Measurements from ENCODE around the gene DUT. TPM values are rescaled to one million over a fixed set of nuclear protein-coding genes. Genes with fewer than 3 reads are reported as not detected.

Gene DUT
- total RNA-seq (10 to 100 TPM; 23.9 to 47.9 (median 29.8) TPM), polyA plus RNA-seq (10 to 100 TPM; 37.8 to 78.8 TPM)

DNA sequence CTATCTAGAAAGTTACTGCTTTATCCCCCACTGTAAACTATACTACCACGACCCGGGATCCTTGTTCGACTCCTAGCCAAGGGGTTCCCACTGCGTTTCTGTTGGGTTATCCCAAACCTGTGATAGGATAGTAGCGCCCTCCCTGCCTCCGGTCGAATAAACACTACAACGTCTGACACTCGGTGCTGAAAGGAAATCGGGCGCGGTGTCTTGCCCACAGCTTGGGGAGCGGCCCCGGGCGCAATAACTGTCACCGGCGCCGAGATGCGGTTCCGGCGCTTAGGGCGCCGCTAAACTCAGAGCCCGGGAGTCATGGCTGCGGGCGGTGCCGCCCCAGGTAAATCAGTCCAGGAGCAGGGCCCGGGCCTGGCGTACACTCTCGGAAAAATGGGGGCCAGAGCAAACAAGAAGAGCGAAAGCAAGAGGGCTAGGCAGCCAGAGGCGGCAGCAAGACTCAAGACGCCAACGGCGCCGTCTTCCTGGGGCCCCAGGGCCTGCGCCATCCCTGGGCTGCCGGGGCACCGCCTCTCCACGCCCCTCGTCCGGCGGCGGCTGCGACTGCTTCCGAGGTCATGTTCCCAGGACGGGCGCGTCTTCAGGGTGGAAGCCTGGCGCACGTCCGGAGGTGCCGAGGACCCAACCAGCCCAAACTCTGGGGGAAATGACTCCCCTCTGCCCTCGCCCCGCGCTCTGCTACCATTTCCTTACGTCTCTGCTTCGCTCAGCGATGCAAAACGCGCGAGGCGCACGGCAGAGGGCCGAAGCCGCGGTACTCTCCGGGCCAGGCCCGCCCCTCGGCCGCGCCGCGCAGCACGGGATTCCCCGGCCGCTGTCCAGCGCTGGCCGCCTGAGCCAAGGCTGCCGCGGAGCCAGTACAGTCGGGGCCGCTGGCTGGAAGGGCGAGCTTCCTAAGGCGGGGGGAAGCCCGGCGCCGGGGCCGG, at the start of gene DUT:
TSS of gene DUT (plus strand) at position 575 of the 941 bp plus-strand sequence. CDS start at position 662, 87 bp downstream.
- peak; percentile 78 to 93 (median 84) for DNase-seq
- no peaks in the 10 kb centered on the region for H3K9me3 ChIP-seq
- intact Hi-C loops (cut with DNase I), result no loop called here
- H3K27me3 ChIP-seq, result no peaks in the 10 kb centered on the region
- TF ChIP-seq, protein P1, sequence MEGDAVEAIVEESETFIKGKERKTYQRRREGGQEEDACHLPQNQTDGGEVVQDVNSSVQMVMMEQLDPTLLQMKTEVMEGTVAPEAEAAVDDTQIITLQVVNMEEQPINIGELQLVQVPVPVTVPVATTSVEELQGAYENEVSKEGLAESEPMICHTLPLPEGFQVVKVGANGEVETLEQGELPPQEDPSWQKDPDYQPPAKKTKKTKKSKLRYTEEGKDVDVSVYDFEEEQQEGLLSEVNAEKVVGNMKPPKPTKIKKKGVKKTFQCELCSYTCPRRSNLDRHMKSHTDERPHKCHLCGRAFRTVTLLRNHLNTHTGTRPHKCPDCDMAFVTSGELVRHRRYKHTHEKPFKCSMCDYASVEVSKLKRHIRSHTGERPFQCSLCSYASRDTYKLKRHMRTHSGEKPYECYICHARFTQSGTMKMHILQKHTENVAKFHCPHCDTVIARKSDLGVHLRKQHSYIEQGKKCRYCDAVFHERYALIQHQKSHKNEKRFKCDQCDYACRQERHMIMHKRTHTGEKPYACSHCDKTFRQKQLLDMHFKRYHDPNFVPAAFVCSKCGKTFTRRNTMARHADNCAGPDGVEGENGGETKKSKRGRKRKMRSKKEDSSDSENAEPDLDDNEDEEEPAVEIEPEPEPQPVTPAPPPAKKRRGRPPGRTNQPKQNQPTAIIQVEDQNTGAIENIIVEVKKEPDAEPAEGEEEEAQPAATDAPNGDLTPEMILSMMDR (IDR thresholded peaks at IDR 0.05), result no peak
- H3K4me1 ChIP-seq, result peaks cover 3 to 10% (median 4%) of the 10 kb centered on the region in 3 donors
- FAIRE-seq, result no peak
- ATAC-seq, result peak; percentile 92 to 97 (median 94)
- peak within 1 kb of the TSS; percentile 77 to 93 (median 90) for H3K27ac ChIP-seq
- 0% methylated on average over 86 to 89 of the region's 89 CpGs for WGBS, 2 donors
- H3K4me3 ChIP-seq, result peak within 1 kb of the TSS; percentile 82 to 98 (median 90)
- peaks cover 0 to 9% (median 0%) of the 10 kb centered on the region in 3 donors for H3K36me3 ChIP-seq

GRCh38 chr15:48281674-48282073, 49.6 kb upstream of the DUT start:
- Histone ChIP-seq H3K27me3 (no peaks in the 10 kb centered on the region), H3K27ac (no peak overlapping the region), H3K4me1 (peaks cover 0 to 3% (median 0%) of the 10 kb centered on the region in 3 donors), H3K9me3 (no peaks in the 10 kb centered on the region), H3K4me3 (no peak overlapping the region), H3K36me3 (no peaks in the 10 kb centered on the region)
- intact Hi-C loops (cut with DNase I), result loop anchor here in 1 of 3 donors (10.0 kb wide), 1 partner anchor 1087 kb away; no protein-coding TSS in a partner anchor
- 73 to 80% methylated on average over 4 of the region's 4 CpGs for WGBS, 2 donors
- FAIRE-seq, result no peak
- DNase-seq, result no peak
- no peak for ATAC-seq
- TF ChIP-seq, protein P1 (IDR thresholded peaks at IDR 0.05), result no peak

DNA sequence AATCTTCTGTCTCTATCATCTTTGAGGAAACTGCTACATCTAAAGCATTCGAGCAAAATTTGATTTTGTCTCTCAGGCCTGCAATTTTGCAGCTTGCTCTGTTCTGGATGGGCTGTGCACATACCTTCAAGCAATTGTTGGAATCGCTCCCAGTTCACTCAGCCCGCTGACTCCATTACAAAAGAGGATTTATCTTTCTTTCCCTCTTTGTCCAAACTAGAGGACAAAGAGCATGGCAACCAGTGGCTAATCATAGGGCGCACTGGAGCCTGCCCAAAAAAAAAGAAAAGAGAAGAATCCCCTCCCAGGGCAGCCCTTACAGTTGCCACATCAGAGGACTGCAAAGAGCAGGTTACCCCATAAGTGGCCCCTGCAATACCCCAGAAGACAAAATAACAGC, 49.0 kb upstream of the DUT start:
- Histone ChIP-seq H3K27ac (no peak overlapping the region), H3K36me3 (no peaks in the 10 kb centered on the region), H3K4me1 (peaks cover 0 to 3% (median 0%) of the 10 kb centered on the region in 3 donors), H3K9me3 (no peaks in the 10 kb centered on the region), H3K27me3 (no peaks in the 10 kb centered on the region), H3K4me3 (no peak overlapping the region)
- intact Hi-C loops (cut with DNase I), result loop anchor here in 1 of 3 donors (10.0 kb wide), 1 partner anchor 1087 kb away; no protein-coding TSS in a partner anchor
- 68 to 76% methylated on average over 4 of the region's 4 CpGs for WGBS, 2 donors
- DNase-seq, result no peak
- TF ChIP-seq, protein P1 (IDR thresholded peaks at IDR 0.05), result no peak
- ATAC-seq, result no peak
- no peak for FAIRE-seq

- ATAC-seq (peak in 3 of 4 donors; percentile 33 to 39 (median 35)), FAIRE-seq (no peak), DNase-seq (no peak)
- 22 to 25% methylated on average over 6 of the region's 6 CpGs for WGBS, 2 donors
- TF ChIP-seq, protein P1 (IDR thresholded peaks at IDR 0.05), result no peak
- intact Hi-C loops (cut with DNase I), result loop anchor here in 1 of 3 donors (10.0 kb wide), 1 partner anchor 1089 kb away; no protein-coding TSS in a partner anchor
- Histone ChIP-seq H3K9me3 (no peaks in the 10 kb centered on the region), H3K27me3 (no peaks in the 10 kb centered on the region), H3K4me1 (peaks cover 0 to 3% (median 0%) of the 10 kb centered on the region in 3 donors), H3K27ac (no peak overlapping the region), H3K36me3 (no peaks in the 10 kb centered on the region), H3K4me3 (no peak overlapping the region)
These were observed 47.7 kb upstream of the DUT start for GRCh38 chr15:48283396-48284145.

Measured in pancreas (tissue), 10 donors.